Esophagus muscularis mucosa (tissue), 3 donors: ENCODE measurements around the gene SOCS3.

Experiments used
- POLR2AphosphoS5 ChIP-seq, 2 donors: sonication (generic); formaldehyde crosslinking; IDR thresholded peaks; one replicate each; pipeline ENCODE4 v1.6.1; 2017; ENCODE audit warnings: antibody characterized with exemption in 2 of 2
- TF ChIP-seq, protein P1 (sequence below), 3 experiments: fragments of 200-600 bp in 2 of 3; fragments of 450-650 bp in 1 of 3; sonication (generic) in 2 of 3; IDR thresholded peaks; one replicate each; pipeline ENCODE4 v1.5.1; 2017 to 2019; ENCODE audit warnings: antibody characterized with exemption in 3 of 3, mild to moderate bottlenecking in 2 of 3, moderate library complexity in 1 of 3

GRCh38 chr17:78399028-78399692 is 39.3 kb upstream of the SOCS3 start:
- TF ChIP-seq, protein P1, sequence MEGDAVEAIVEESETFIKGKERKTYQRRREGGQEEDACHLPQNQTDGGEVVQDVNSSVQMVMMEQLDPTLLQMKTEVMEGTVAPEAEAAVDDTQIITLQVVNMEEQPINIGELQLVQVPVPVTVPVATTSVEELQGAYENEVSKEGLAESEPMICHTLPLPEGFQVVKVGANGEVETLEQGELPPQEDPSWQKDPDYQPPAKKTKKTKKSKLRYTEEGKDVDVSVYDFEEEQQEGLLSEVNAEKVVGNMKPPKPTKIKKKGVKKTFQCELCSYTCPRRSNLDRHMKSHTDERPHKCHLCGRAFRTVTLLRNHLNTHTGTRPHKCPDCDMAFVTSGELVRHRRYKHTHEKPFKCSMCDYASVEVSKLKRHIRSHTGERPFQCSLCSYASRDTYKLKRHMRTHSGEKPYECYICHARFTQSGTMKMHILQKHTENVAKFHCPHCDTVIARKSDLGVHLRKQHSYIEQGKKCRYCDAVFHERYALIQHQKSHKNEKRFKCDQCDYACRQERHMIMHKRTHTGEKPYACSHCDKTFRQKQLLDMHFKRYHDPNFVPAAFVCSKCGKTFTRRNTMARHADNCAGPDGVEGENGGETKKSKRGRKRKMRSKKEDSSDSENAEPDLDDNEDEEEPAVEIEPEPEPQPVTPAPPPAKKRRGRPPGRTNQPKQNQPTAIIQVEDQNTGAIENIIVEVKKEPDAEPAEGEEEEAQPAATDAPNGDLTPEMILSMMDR (IDR thresholded peaks at IDR 0.05) = no peak
- TF ChIP-seq POLR2AphosphoS5 (IDR thresholded peaks at IDR 0.05) = no peak
